ENCODE measurements around the gene TUBB4B.
"Not testable (repeated sequence)": the region's sequence is repeated elsewhere in the genome, so short reads cannot be mapped to it uniquely, and the experiment has no call there.

Gene TUBB4B

DNA sequence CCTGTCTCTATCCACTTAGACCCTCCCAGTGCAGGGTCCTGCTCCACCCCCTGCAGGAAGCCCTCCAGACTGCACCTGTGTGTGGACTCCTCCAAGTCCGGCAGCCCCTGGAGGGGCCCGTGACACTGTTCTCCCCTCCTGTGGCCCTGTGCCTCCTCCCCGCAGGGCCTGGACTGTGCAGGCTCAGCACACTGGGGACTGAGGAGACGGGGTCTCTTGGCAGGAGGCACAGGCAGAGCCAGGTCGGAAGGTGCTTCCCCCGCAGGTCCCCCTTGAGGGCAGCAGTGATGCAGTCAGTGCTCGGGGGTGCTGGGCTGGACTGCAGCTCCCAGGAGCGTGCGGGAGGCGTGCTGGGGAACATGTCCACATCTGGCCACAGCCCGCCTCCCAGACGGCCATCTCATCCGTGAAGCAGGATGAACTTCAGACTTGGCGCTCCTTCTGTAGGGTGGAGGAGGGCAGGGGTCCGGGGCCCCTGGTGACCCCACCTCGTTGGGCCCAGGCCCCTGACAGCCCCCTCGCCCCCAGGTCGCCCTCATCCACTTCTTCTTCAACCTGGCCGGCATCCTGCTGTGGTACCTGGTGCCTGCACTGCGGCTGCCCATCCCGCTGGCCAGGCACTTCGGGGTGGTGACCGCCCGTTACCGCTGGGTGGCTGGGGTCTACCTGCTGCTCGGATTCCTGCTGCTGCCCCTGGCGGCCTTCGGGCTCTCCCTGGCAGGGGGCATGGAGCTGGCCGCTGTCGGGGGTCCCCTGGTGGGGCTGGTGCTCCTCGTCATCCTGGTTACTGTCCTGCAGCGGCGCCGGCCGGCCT lies 5.5 kb upstream of the TUBB4B start:
- TF ChIP-seq, protein P1, sequence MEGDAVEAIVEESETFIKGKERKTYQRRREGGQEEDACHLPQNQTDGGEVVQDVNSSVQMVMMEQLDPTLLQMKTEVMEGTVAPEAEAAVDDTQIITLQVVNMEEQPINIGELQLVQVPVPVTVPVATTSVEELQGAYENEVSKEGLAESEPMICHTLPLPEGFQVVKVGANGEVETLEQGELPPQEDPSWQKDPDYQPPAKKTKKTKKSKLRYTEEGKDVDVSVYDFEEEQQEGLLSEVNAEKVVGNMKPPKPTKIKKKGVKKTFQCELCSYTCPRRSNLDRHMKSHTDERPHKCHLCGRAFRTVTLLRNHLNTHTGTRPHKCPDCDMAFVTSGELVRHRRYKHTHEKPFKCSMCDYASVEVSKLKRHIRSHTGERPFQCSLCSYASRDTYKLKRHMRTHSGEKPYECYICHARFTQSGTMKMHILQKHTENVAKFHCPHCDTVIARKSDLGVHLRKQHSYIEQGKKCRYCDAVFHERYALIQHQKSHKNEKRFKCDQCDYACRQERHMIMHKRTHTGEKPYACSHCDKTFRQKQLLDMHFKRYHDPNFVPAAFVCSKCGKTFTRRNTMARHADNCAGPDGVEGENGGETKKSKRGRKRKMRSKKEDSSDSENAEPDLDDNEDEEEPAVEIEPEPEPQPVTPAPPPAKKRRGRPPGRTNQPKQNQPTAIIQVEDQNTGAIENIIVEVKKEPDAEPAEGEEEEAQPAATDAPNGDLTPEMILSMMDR (IDR thresholded peaks at IDR 0.05), result no peak
- DNase-seq (ENCODE audit: low spot score), result no peak
- H3K4me3 ChIP-seq, result peak overlapping the region; percentile 51
- no peak overlapping the region for H3K27ac ChIP-seq

DNA sequence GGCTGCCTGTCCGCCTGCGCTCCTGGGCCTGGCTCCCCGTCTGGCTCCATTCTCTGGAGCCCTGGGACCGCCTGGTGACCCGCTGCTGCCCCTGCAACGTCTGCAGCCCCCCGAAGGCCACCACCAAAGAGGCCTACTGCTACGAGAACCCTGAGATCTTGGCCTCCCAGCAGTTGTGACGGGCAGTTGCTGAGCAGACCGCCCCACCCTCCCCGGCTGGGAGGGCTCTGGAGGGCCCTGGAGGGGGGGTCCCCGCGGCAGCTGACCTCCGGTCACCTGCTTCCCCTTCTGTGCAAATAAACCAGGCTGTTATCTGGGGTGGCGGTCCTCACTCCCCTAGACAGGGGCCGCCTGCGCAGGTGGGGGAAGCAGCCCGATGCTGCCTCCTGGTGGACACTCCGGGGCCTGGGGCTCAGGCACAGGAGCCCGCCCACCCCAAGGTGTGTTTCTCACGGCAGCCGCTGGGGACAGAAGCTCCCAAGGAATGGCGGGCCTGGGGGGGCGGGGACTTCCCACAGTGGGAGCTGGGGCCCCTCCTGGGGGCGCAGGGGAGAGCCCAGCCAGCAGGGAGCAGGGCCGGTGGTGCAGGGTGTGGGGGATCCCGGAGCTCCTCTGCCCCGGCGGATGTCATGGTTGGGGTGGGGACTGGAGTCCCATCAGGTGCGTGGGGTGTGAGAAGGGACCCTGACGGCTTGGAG lies 4.7 kb upstream of the TUBB4B start:
- TF ChIP-seq, protein P1 (IDR thresholded peaks at IDR 0.05), result peak; percentile 99
- H3K27ac ChIP-seq, result no peak overlapping the region
- peak overlapping the region; percentile 51 for H3K4me3 ChIP-seq
- peak; percentile 86 for DNase-seq (ENCODE audit: low spot score)

DNA sequence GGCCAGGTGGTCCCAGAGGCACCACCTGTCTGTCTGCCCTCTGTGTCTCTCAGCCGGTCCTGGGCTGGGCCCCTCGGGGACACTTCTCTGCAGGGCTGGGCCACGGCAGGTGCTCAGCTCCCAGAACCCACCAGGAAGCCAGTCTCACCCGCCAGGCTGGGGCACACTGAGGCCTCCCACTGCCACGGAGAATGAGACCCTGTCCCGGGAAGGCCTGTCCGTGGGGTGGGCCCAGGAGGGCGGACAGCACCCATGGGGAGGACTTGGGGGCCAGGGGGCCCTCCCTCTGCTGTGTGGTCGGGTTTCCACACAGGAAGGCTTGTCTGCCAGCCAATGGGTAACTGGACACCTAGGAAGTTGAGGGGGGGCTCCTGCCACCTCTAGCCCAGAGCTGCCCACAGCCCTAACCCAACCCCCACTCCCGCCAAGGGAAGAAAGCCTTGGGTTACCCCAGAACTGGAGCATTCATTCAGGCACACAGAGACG lies 4.1 kb upstream of the TUBB4B start:
- DNase-seq (ENCODE audit: low spot score), result no peak
- H3K27ac ChIP-seq, result no peak overlapping the region
- TF ChIP-seq, protein P1 (IDR thresholded peaks at IDR 0.05), result no peak
- H3K4me3 ChIP-seq, result peak overlapping the region; percentile 51

DNA sequence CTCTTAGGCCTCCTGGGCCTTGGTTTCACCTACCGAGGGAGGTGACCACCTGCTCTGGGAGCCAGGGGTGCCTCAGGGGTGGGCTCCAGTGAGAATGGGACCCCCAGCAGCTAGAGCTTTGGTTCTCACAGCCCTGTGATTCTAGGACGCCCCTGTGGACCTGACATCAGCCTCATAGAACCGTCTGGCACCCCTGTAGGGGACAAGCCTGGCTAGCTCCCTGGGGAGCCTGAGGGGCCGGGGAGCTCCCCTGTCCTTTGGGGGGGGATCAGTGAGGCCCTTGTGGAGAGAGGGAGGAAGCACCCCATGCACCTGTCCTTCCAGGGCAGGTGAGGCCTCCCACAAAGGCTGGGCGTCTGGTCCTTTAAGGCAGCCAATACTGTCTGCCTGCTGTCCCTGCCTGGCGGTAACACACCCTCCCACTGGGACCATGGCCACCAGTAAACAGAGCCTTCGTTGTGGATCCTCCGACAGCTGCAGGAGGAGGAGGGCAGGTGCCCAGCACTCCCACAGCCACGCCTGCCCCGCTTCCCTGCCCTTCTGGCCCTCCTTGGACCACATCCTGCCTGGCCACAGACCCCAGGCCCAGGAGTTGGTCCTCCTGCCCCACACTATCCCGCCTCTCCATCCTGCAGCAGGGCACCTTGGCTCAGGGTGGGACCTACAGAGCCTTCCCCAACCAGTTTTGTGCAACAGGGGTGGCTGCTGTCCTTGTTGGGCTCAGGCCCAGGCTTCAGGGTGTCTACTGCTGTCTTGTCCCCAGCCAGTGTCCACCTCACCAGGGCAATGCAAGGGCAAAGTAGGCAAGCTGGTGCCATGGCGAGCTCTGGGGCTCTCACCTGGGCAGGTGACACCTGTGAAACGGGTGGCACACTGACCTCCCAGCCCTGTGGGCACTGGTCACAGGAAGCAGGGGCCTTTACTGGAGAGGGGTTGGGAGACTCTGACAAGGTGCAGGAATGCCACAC lies 3.0 kb upstream of the TUBB4B start:
- TF ChIP-seq, protein P1 (IDR thresholded peaks at IDR 0.05), result no peak
- no peak for DNase-seq (ENCODE audit: low spot score)
- Histone ChIP-seq H3K4me3 (no peak overlapping the region), H3K27ac (no peak overlapping the region)

DNA sequence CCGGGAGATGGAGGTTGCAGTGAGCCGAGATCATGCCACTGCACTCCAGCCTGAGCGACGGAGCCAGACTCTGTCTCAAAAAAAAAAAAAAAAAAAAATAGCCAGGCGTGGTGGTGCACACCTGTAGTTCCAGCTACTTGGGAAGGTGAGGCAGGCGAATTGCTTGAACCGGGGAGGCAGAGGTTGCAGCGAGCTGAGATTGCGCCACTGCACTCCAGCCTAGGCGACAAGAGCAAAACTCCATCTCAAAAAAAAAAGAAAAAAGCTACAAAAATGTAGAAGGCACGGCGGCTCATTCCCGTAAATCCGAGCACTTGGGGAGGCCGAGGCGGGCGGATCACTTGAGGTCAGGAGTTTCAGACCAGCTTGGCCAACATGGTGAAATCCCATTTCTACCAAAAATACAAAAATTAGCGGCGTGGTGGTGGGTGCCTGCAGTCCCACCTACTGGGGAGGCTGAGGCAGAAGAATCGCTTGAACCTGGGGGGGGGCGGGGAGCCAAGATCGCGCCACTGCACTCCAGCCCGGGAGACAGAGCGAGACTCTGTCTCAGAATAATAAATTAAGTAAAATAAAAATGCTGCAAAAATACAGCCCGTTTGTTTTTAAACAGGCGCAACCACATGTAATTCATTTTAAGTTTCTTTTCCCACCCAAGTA lies 1.4 kb upstream of the TUBB4B start:
- H3K27ac ChIP-seq, result peak overlapping the region; percentile 81 to 100

DNA sequence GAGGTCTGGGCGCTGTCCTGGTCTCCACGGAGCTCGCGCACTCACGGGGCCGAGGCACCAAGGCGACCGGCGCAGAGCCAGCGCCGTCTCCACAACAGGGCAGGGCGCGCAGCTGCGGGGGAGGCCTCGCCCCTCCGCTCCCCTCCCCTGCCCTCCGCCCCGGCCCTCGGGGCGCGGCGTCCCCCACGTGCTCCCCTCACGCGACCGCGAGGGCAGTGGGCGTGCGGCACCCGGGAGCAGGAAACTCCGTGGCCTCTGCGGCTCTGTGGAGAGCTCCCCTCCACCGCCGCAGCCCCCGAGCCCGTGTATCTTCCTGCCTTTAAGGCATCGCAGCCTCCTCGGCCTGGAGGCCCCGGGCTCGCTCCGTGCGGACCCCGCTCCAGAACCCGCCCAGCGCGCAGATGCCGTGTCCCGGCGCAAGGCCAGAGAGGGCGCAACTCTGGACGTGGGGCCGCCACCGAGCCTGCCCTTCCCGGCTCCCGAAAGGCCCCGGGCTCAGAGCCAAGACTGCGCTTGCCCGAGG lies 708 bp upstream of the TUBB4B start:
- TF ChIP-seq, protein P1 (IDR thresholded peaks at IDR 0.05), result no peak
- Histone ChIP-seq H3K27ac (peak overlapping the region; percentile 81 to 100), H3K4me3 (peak overlapping the region; percentile 84)
- DNase-seq (ENCODE audit: low spot score), result peak; percentile 88

More for the DNA sequence above, 1.4 kb upstream of the TUBB4B start:
- H3K4me3 ChIP-seq, result peak overlapping the region; percentile 84
- DNase-seq (ENCODE audit: low spot score), result not testable (repeated sequence)

All from coronary artery (tissue), 2 donors.